GM19397 (cell line): ENCODE data around the gene ITGA5.

ENCODE experiments used
- ATAC-seq: cut with Tn5 transposase; IDR thresholded peaks from one replicate; pipeline ENCODE4 v1.9.1; 2021; ENCODE audit warnings: mild to moderate bottlenecking, moderate library complexity; ENCODE audit not compliant: unreplicated experiment

Gene ITGA5

GRCh38 chr12:54419088-54419887 is at the start of gene ITGA5:
Gene ITGA5 (minus strand): TSS chr12:54419266. CDS start chr12:54419198, 68 bp downstream.
- no peak for ATAC-seq

GRCh38 chr12:54465857-54466523 is 46.9 kb upstream of the ITGA5 start:
- no peak for ATAC-seq

- ATAC-seq = no peak
These were observed 44.4 kb upstream of the ITGA5 start for GRCh38 chr12:54463484-54463883.

GRCh38 chr12:54463034-54463433 is 44.0 kb upstream of the ITGA5 start:
- no peak for ATAC-seq

- no peak for ATAC-seq
These were observed 41.4 kb upstream of the ITGA5 start for GRCh38 chr12:54460317-54460923.

- no peak for ATAC-seq
These were observed 40.3 kb upstream of the ITGA5 start for GRCh38 chr12:54459355-54459754.

GRCh38 chr12:54455760-54456469 is 36.8 kb upstream of the ITGA5 start:
- ATAC-seq = no peak

GRCh38 chr12:54452628-54453027 is 33.6 kb upstream of the ITGA5 start:
- no peak for ATAC-seq

GRCh38 chr12:54448344-54448743 is 29.3 kb upstream of the ITGA5 start:
- no peak for ATAC-seq

GRCh38 chr12:54447917-54448316 is 28.9 kb upstream of the ITGA5 start:
- ATAC-seq = no peak

GRCh38 chr12:54444206-54444605 is 25.1 kb upstream of the ITGA5 start:
- no peak for ATAC-seq

GRCh38 chr12:54443446-54443845 is 24.4 kb upstream of the ITGA5 start:
- ATAC-seq = no peak

GRCh38 chr12:54442961-54443360 is 23.9 kb upstream of the ITGA5 start:
- ATAC-seq = no peak

GRCh38 chr12:54442099-54442498 is 23.0 kb upstream of the ITGA5 start:
- ATAC-seq = no peak

- no peak for ATAC-seq
These were observed 20.6 kb upstream of the ITGA5 start for GRCh38 chr12:54439521-54440255.

- ATAC-seq = no peak
These were observed 20.0 kb upstream of the ITGA5 start for GRCh38 chr12:54439096-54439495.

GRCh38 chr12:54438517-54438916 is 19.5 kb upstream of the ITGA5 start:
- ATAC-seq = no peak

GRCh38 chr12:54437697-54438096 is 18.6 kb upstream of the ITGA5 start:
- ATAC-seq = no peak

GRCh38 chr12:54437243-54437642 is 18.2 kb upstream of the ITGA5 start:
- no peak for ATAC-seq

- ATAC-seq = no peak
These were observed 13.7 kb upstream of the ITGA5 start for GRCh38 chr12:54432815-54433164.
